Gastroesophageal sphincter (tissue), 3 donors: ENCODE measurements around the gene IL6.

Experiments
- CTCF ChIP-seq, 4 experiments: fragments of 200-600 bp in 2 of 4; fragments of 450-650 bp in 2 of 4; sonication (generic) in 1 of 4; IDR thresholded peaks; one replicate each; pipeline ENCODE4 v1.5.1; 2017 to 2019; ENCODE audit warnings: antibody characterized with exemption in 4 of 4, mild to moderate bottlenecking in 2 of 4, moderate library complexity in 2 of 4
- POLR2A ChIP-seq, 2 donors: fragments of 450-650 bp; IDR thresholded peaks; one replicate each; pipeline ENCODE4 v1.6.1; 2017; ENCODE audit warnings: antibody characterized with exemption in 2 of 2, mild to moderate bottlenecking in 2 of 2, moderate library complexity in 1 of 2
- POLR2AphosphoS5 ChIP-seq: sonication (generic); formaldehyde crosslinking; IDR thresholded peaks from one replicate; pipeline ENCODE4 v1.6.1; 2017; ENCODE audit warnings: antibody characterized with exemption

- TF ChIP-seq POLR2A (IDR thresholded peaks at IDR 0.05) (no peak), CTCF (IDR thresholded peaks at IDR 0.05) (no peak), POLR2AphosphoS5 (no peak)
Measured at GRCh38 chr7:22743014-22743413, 16.0 kb downstream of the IL6 start.
